ENCODE data around the gene ELMO1.

DNA sequence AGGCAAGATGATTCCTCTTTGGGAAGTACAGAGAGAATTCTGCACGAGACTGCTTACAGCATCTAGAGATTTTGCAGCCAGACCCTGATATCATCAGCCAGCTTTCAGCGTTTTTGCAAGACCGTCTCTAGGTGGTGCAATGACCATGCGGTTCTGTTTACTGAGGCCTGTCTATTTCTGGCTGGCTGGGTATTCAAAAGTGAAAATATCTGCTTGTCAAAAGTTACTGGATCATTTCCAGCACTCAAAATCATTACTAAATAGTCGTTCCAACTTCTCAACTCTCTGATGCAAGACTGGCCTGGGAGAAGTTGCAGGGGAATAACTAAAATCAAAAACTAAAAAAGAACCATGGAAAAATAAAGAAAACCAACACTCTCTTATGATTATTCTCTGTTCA is 240.1 kb downstream of the ELMO1 start:
- TF ChIP-seq EZH2 (IDR thresholded peaks at IDR 0.05) (no peak), SIN3A (IDR thresholded peaks at IDR 0.05; ENCODE audit: low read depth) (no peak), POLR2A (IDR thresholded peaks at IDR 0.05; ENCODE audit: borderline replicate concordance, extremely low read depth, insufficient read depth, insufficient read length) (no peak), JUND (IDR thresholded peaks at IDR 0.05) (no peak), EGR1 (IDR thresholded peaks at IDR 0.05; ENCODE audit: low read depth) (no peak), CEBPB (IDR thresholded peaks at IDR 0.05; ENCODE audit: low read depth) (no peak)
- TF ChIP-seq, protein P1, sequence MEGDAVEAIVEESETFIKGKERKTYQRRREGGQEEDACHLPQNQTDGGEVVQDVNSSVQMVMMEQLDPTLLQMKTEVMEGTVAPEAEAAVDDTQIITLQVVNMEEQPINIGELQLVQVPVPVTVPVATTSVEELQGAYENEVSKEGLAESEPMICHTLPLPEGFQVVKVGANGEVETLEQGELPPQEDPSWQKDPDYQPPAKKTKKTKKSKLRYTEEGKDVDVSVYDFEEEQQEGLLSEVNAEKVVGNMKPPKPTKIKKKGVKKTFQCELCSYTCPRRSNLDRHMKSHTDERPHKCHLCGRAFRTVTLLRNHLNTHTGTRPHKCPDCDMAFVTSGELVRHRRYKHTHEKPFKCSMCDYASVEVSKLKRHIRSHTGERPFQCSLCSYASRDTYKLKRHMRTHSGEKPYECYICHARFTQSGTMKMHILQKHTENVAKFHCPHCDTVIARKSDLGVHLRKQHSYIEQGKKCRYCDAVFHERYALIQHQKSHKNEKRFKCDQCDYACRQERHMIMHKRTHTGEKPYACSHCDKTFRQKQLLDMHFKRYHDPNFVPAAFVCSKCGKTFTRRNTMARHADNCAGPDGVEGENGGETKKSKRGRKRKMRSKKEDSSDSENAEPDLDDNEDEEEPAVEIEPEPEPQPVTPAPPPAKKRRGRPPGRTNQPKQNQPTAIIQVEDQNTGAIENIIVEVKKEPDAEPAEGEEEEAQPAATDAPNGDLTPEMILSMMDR (IDR thresholded peaks at IDR 0.05 in 2 of 3, conservative IDR thresholded peaks at IDR 0.05 in 1 of 3; ENCODE audit: borderline replicate concordance in 1 of 3, insufficient read depth in 1 of 3, low read depth in 2 of 3, low read length in 2 of 3), result peak; percentile 43 to 62 (median 45); a peak in 5 of 6 replicates
- TF ChIP-seq, protein P2, sequence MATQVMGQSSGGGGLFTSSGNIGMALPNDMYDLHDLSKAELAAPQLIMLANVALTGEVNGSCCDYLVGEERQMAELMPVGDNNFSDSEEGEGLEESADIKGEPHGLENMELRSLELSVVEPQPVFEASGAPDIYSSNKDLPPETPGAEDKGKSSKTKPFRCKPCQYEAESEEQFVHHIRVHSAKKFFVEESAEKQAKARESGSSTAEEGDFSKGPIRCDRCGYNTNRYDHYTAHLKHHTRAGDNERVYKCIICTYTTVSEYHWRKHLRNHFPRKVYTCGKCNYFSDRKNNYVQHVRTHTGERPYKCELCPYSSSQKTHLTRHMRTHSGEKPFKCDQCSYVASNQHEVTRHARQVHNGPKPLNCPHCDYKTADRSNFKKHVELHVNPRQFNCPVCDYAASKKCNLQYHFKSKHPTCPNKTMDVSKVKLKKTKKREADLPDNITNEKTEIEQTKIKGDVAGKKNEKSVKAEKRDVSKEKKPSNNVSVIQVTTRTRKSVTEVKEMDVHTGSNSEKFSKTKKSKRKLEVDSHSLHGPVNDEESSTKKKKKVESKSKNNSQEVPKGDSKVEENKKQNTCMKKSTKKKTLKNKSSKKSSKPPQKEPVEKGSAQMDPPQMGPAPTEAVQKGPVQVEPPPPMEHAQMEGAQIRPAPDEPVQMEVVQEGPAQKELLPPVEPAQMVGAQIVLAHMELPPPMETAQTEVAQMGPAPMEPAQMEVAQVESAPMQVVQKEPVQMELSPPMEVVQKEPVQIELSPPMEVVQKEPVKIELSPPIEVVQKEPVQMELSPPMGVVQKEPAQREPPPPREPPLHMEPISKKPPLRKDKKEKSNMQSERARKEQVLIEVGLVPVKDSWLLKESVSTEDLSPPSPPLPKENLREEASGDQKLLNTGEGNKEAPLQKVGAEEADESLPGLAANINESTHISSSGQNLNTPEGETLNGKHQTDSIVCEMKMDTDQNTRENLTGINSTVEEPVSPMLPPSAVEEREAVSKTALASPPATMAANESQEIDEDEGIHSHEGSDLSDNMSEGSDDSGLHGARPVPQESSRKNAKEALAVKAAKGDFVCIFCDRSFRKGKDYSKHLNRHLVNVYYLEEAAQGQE (IDR thresholded peaks at IDR 0.05; ENCODE audit: low read depth), result no peak
